GM12878 (cell line): ENCODE results near the gene WNT9B. TPM values are rescaled to one million over a fixed set of nuclear protein-coding genes. Genes with fewer than 3 reads are reported as not detected.

Experiments
- ATAC-seq: fragments of 200-7000 bp; cut with Tn5 transposase; 3 replicates; pipeline ENCODE4 v1.9.1; 2020; ENCODE audit warnings: mild to moderate bottlenecking, moderate library complexity
- BruUV-seq: library from RNA; stranded (reverse); fragments of 400-500 nt; replicated peaks from 2 replicates; lab custom pipeline; 2021; lab: Mats Ljungman, UMichigan
- CTCF ChIA-PET: fragments of 300-600 bp; sonication (Branson Sonifier 250); formaldehyde crosslinking; extraction: SDS; loops from one replicate; lab custom pipeline; 2021; ENCODE audit warnings: inconsistent platforms; lab: Yijun Ruan, JAX
- POLR2A ChIA-PET: fragments of 350-600 bp; formaldehyde crosslinking; extraction: SDS; loops from one replicate; lab custom pipeline; 2021; ENCODE audit warnings: inconsistent platforms; lab: Charles Lee
- RAD21 ChIA-PET: fragments of 300-600 bp; sonication (Branson Sonifier 250); formaldehyde crosslinking; loops from one replicate; lab custom pipeline; 2023; ENCODE audit warnings: antibody characterized with exemption; ENCODE audit not compliant: unreplicated experiment; lab: Charles Lee
- SMC1A ChIA-PET: fragments of 300-600 bp; sonication (Branson Sonifier 250); formaldehyde crosslinking; loops from one replicate; lab custom pipeline; 2023; ENCODE audit not compliant: unreplicated experiment, uncharacterized antibody; lab: Charles Lee
- DNase-seq: peaks from one replicate; pipeline ENCODE4 v3.0.0-alpha.2; 2011; ENCODE audit warnings: low read depth, low spot score
- FAIRE-seq: peaks from 3 replicates; lab custom pipeline; 2011; peaks lifted over from hg19 to GRCh38; lab: Jason Lieb, UNC
- H2AFZ ChIP-seq: 2 replicates; pipeline ENCODE4 v1.6.0; 2011; ENCODE audit warnings: low read depth, low read length, control low read depth; ENCODE audit not compliant: control insufficient read depth
- H3K27ac ChIP-seq: 2 replicates; pipeline ENCODE4 v1.5.1; 2011; ENCODE audit warnings: control low read depth; ENCODE audit not compliant: control insufficient read depth, insufficient read depth
- H3K27me3 ChIP-seq, 2 experiments: replicated peaks in 1 of 2; 2 replicates each; pipeline versions ENCODE4 v1.6.0 to v1.6.1; 2011; ENCODE audit warnings: low read length in 1 of 2; ENCODE audit not compliant: control insufficient read depth in 2 of 2, insufficient read depth in 2 of 2
- H3K36me3 ChIP-seq, 2 experiments: 2 replicates each; pipeline ENCODE4 v1.5.1; 2011; ENCODE audit warnings: low read length in 1 of 2; ENCODE audit not compliant: control insufficient read depth in 2 of 2, insufficient read depth in 2 of 2
- H3K4me1 ChIP-seq: 2 replicates; pipeline ENCODE4 v1.6.1; 2011; ENCODE audit warnings: mild to moderate bottlenecking, low read length, moderate library complexity, mixed read lengths; ENCODE audit not compliant: control insufficient read depth, insufficient read depth
- H3K4me2 ChIP-seq: 2 replicates; pipeline ENCODE4 v1.6.0; 2011; ENCODE audit warnings: control low read depth; ENCODE audit not compliant: control insufficient read depth, insufficient read depth
- H3K4me3 ChIP-seq: fragments of 200-600 bp; sonication (generic); 2 replicates; pipeline ENCODE4 v1.5.1; 2016
- H3K79me2 ChIP-seq: 2 replicates; pipeline ENCODE4 v1.6.0; 2011; ENCODE audit warnings: low read length; ENCODE audit not compliant: control insufficient read depth, insufficient read depth
- H3K9ac ChIP-seq: 2 replicates; pipeline ENCODE4 v1.8.0; 2011; ENCODE audit warnings: low read length, control low read depth, mixed read lengths; ENCODE audit not compliant: control insufficient read depth, insufficient read depth
- H3K9me3 ChIP-seq: replicated peaks from 3 replicates; pipeline ENCODE4 v1.5.1; 2011; ENCODE audit warnings: mild to moderate bottlenecking, low read length; ENCODE audit not compliant: control insufficient read depth, insufficient read depth
- H4K20me1 ChIP-seq: 2 replicates; pipeline ENCODE4 v1.6.0; 2011; ENCODE audit not compliant: control insufficient read depth, insufficient read depth
- BACH1 ChIP-seq: fragments of 450-650 bp; IDR thresholded peaks from 2 replicates; pipeline ENCODE4 v1.6.1; 2017; ENCODE audit warnings: mild to moderate bottlenecking, borderline replicate concordance
- CREB1 ChIP-seq: IDR thresholded peaks from 2 replicates; pipeline ENCODE4 v1.6.1; 2012; ENCODE audit warnings: low read depth, mild to moderate bottlenecking, inconsistent platforms
- IRF4 ChIP-seq: IDR thresholded peaks from 2 replicates; pipeline ENCODE4 v1.6.1; 2011; ENCODE audit warnings: low read depth, low read length
- KAT2A ChIP-seq: conservative IDR thresholded peaks from 2 replicates; pipeline ENCODE4 v1.6.1; 2011; ENCODE audit warnings: low read depth, low read length; ENCODE audit not compliant: control insufficient read depth
- STAT1 ChIP-seq: fragments of 450-650 bp; conservative IDR thresholded peaks from 2 replicates; pipeline ENCODE4 v1.6.1; 2014; ENCODE audit warnings: antibody characterized with exemption, mild to moderate bottlenecking
- TCF12 ChIP-seq: IDR thresholded peaks from 2 replicates; pipeline ENCODE4 v1.6.1; 2011; ENCODE audit warnings: low read depth, mild to moderate bottlenecking, low read length
- TCF3 ChIP-seq: IDR thresholded peaks from 2 replicates; pipeline ENCODE4 v1.6.1; 2012; ENCODE audit warnings: low read depth, mild to moderate bottlenecking, low read length, borderline replicate concordance; ENCODE audit not compliant: insufficient read depth
- YY1 ChIP-seq: IDR thresholded peaks from 2 replicates; pipeline ENCODE4 v1.6.1; 2011; ENCODE audit warnings: low read depth, mild to moderate bottlenecking, low read length
- WGBS: methylation state at CpG from one replicate; pipeline ENCODE4 v1.1.6; 2016; ENCODE audit warnings: low lambda C conversion rate; ENCODE audit not compliant: insufficient replicate concordance, insufficient coverage; ENCODE audit errors: missing lambda C conversion rate; 5-methylcytosine and 5-hydroxymethylcytosine counted together
- in situ Hi-C: fragments of 300-500 bp; cut with MboI; formaldehyde crosslinking; loops from 9 replicates; pipeline ENCODE4 v1.14.3; 2018; ENCODE audit warnings: mixed read lengths
- intact Hi-C: fragments of 100-400 bp; cut with micrococcal nuclease; formaldehyde crosslinking; loops from one replicate; pipeline ENCODE4 v1.14.2; 2022; ENCODE audit not compliant: unreplicated experiment
- polyA plus RNA-seq, 11 experiments: library from polyadenylated mRNA; depleted of rRNA in 4 of 11; unstranded in 6 of 11; stranded (reverse) in 5 of 11; fragments of >200 nt; fragmentation: Nextera tagmentation in 4 of 11; fragmentation: Illumina TruSeq in 1 of 11; extraction: Ambion mirVana in 4 of 11; extraction: Trizol in 1 of 11; gene quantifications; 1 replicate in 1 of 11; 2 replicates in 10 of 11; pipeline versions ENCODE4 v1.2.1 to v1.2.3, GENCODE V29; 2011 to 2016; ENCODE audit warnings: inconsistent platforms in 2 of 11, missing spikeins in 2 of 11, low read depth in 1 of 11
- total RNA-seq, 4 experiments: library from RNA; depleted of rRNA in 3 of 4; stranded (reverse); fragments of >200 nt in 3 of 4; fragmentation: Illumina TruSeq in 1 of 4; extraction: Trizol in 1 of 4; gene quantifications; 2 replicates each; pipeline versions ENCODE4 v1.2.1 to v1.2.3, GENCODE V29; 2013 to 2021
- TF ChIP-seq, protein P1 (sequence below): fragments of 150-350 bp; IDR thresholded peaks from 2 replicates; pipeline ENCODE4 v1.6.1; 2014; ENCODE audit warnings: mild to moderate bottlenecking, low read depth, low read length
- TF ChIP-seq, protein P2 (sequence below): fragments of 450-650 bp; IDR thresholded peaks from 2 replicates; pipeline ENCODE4 v1.6.1; 2017; ENCODE audit warnings: mild to moderate bottlenecking
- TF ChIP-seq, protein P3 (sequence below): IDR thresholded peaks from 2 replicates; pipeline ENCODE4 v1.6.1; 2012; ENCODE audit warnings: mild to moderate bottlenecking, low read depth, low read length
- TF ChIP-seq, protein P4 (sequence below): fragments of 450-650 bp; formaldehyde crosslinking; IDR thresholded peaks from 2 replicates; pipeline ENCODE4 v1.4.0; 2020; ENCODE audit warnings: mild to moderate bottlenecking, moderate library complexity

The WNT9B gene
- total and polyA plus RNA-seq, 10 of the 15 experiments (the other 5 are each of a cell fraction or from before 2014, with no cell fraction given): not detected

DNA sequence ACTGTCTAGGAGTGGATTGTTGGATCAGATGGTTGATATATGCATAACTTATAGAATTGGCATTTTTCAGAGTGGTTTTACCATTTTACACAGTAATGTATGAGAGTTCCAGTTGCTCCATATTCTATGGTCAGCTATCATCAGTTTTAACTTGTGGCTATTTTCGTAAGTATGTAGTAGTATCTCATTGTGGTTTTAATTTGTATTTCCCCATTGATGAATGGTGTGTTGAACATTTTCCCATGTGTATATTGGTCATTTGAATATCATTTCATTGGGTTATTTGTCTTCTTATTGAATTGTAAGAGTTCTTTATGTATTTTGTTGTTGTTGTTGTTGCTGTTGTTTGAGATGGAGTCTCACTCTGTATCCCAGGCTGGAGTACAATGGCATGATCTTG lies 6.2 kb downstream of the WNT9B start (continued):
- no peak for TF ChIP-seq TCF3

DNA sequence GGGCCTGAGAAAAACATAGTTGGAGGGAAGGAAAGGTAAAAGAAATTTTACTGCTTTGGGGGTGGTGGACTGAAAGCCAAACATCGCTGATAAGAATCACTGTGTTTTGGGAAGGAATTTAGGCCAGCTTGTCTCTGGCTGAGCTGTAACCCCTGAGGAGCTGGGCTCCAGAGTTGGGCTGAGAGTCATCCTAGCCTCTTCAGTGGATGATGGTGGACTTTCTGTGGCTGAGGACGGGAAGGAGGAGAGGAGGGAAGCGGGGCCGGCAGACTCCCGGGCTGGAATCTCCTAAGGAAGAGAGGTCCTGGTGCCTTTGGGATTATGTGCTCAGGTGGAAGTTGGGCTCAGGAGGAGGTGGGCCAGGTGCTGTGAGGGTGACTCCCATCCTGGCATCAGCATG lies 8.6 kb downstream of the WNT9B start:
- BruUV-seq: no TSS peak
- H3K9ac ChIP-seq: no peak overlapping the region
- intact Hi-C loops (no loop called here), in situ Hi-C loops (loop anchor here (5.0 to 10.0 kb wide), 2 partner anchors 52 to 65 kb away; no protein-coding TSS in a partner anchor)
- WGBS: 70% methylated on average over 5 of the region's 5 CpGs
- no peak overlapping the region for H3K4me3 ChIP-seq
- FAIRE-seq (no peak), DNase-seq (no peak), ATAC-seq (no peak)
- no peaks in the 10 kb centered on the region for H4K20me1 ChIP-seq
- SMC1A ChIA-PET: no interaction called here
- no peak overlapping the region for H3K27ac ChIP-seq
- peaks cover 0 to 2% of the 10 kb centered on the region in 2 experiments; a peak in 2 of 4 replicates for H3K27me3 ChIP-seq
- no peaks in the 10 kb centered on the region for H3K9me3 ChIP-seq
- POLR2A ChIA-PET: no interaction called here
- RAD21 ChIA-PET: no interaction called here
- CTCF ChIA-PET: interaction anchor here (0.5 to 1.6 kb wide), 3 partner anchors 25 to 250 kb away, joined by 3 to 7 read pairs (median 5); no protein-coding TSS in a partner anchor
- no peaks in the 10 kb centered on the region for H3K4me1 ChIP-seq
- no peak overlapping the region for H3K4me2 ChIP-seq
- no peaks in the 10 kb centered on the region for H3K79me2 ChIP-seq
- no peaks in the 10 kb centered on the region for H3K36me3 ChIP-seq
- H2AFZ ChIP-seq: no peak overlapping the region
- TF ChIP-seq, protein P1, sequence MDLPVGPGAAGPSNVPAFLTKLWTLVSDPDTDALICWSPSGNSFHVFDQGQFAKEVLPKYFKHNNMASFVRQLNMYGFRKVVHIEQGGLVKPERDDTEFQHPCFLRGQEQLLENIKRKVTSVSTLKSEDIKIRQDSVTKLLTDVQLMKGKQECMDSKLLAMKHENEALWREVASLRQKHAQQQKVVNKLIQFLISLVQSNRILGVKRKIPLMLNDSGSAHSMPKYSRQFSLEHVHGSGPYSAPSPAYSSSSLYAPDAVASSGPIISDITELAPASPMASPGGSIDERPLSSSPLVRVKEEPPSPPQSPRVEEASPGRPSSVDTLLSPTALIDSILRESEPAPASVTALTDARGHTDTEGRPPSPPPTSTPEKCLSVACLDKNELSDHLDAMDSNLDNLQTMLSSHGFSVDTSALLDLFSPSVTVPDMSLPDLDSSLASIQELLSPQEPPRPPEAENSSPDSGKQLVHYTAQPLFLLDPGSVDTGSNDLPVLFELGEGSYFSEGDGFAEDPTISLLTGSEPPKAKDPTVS: no peak
- TF ChIP-seq, protein P2, sequence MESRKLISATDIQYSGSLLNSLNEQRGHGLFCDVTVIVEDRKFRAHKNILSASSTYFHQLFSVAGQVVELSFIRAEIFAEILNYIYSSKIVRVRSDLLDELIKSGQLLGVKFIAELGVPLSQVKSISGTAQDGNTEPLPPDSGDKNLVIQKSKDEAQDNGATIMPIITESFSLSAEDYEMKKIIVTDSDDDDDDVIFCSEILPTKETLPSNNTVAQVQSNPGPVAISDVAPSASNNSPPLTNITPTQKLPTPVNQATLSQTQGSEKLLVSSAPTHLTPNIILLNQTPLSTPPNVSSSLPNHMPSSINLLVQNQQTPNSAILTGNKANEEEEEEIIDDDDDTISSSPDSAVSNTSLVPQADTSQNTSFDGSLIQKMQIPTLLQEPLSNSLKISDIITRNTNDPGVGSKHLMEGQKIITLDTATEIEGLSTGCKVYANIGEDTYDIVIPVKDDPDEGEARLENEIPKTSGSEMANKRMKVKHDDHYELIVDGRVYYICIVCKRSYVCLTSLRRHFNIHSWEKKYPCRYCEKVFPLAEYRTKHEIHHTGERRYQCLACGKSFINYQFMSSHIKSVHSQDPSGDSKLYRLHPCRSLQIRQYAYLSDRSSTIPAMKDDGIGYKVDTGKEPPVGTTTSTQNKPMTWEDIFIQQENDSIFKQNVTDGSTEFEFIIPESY: no peak
- TF ChIP-seq, protein P3, sequence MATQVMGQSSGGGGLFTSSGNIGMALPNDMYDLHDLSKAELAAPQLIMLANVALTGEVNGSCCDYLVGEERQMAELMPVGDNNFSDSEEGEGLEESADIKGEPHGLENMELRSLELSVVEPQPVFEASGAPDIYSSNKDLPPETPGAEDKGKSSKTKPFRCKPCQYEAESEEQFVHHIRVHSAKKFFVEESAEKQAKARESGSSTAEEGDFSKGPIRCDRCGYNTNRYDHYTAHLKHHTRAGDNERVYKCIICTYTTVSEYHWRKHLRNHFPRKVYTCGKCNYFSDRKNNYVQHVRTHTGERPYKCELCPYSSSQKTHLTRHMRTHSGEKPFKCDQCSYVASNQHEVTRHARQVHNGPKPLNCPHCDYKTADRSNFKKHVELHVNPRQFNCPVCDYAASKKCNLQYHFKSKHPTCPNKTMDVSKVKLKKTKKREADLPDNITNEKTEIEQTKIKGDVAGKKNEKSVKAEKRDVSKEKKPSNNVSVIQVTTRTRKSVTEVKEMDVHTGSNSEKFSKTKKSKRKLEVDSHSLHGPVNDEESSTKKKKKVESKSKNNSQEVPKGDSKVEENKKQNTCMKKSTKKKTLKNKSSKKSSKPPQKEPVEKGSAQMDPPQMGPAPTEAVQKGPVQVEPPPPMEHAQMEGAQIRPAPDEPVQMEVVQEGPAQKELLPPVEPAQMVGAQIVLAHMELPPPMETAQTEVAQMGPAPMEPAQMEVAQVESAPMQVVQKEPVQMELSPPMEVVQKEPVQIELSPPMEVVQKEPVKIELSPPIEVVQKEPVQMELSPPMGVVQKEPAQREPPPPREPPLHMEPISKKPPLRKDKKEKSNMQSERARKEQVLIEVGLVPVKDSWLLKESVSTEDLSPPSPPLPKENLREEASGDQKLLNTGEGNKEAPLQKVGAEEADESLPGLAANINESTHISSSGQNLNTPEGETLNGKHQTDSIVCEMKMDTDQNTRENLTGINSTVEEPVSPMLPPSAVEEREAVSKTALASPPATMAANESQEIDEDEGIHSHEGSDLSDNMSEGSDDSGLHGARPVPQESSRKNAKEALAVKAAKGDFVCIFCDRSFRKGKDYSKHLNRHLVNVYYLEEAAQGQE: no peak
- TF ChIP-seq CREB1 (no peak), YY1 (no peak), TCF3 (no peak), IRF4 (no peak), TCF12 (no peak), STAT1 (no peak), BACH1 (no peak), KAT2A (no peak)
- TF ChIP-seq, protein P4, sequence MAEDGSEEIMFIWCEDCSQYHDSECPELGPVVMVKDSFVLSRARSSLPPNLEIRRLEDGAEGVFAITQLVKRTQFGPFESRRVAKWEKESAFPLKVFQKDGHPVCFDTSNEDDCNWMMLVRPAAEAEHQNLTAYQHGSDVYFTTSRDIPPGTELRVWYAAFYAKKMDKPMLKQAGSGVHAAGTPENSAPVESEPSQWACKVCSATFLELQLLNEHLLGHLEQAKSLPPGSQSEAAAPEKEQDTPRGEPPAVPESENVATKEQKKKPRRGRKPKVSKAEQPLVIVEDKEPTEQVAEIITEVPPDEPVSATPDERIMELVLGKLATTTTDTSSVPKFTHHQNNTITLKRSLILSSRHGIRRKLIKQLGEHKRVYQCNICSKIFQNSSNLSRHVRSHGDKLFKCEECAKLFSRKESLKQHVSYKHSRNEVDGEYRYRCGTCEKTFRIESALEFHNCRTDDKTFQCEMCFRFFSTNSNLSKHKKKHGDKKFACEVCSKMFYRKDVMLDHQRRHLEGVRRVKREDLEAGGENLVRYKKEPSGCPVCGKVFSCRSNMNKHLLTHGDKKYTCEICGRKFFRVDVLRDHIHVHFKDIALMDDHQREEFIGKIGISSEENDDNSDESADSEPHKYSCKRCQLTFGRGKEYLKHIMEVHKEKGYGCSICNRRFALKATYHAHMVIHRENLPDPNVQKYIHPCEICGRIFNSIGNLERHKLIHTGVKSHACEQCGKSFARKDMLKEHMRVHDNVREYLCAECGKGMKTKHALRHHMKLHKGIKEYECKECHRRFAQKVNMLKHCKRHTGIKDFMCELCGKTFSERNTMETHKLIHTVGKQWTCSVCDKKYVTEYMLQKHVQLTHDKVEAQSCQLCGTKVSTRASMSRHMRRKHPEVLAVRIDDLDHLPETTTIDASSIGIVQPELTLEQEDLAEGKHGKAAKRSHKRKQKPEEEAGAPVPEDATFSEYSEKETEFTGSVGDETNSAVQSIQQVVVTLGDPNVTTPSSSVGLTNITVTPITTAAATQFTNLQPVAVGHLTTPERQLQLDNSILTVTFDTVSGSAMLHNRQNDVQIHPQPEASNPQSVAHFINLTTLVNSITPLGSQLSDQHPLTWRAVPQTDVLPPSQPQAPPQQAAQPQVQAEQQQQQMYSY (CRISPR knock-in tag): no peak
